Left colon (tissue), 2 donors: ENCODE measurements around the gene KRTAP9-4. TPM values are rescaled to one million over a fixed set of nuclear protein-coding genes. Genes with fewer than 3 reads are reported as not detected.
"Not testable (repeated sequence)": the region's sequence is repeated elsewhere in the genome, so short reads cannot be mapped to it uniquely, and the experiment has no call there.

Source experiments
- ATAC-seq: fragments of 200-7000 bp; cut with Tn5 transposase; one replicate; pipeline ENCODE4 v1.9.1; 2020; ENCODE audit warnings: mild to moderate bottlenecking, moderate library complexity
- DNase-seq, 2 donors: peaks; one replicate each; pipeline ENCODE4 v3.0.0-alpha.2; 2020
- intact Hi-C, 2 donors: fragments of 100-400 bp; cut with DNase I in 1 of 2; cut with micrococcal nuclease in 1 of 2; formaldehyde crosslinking; loops; one replicate each; pipeline versions ENCODE4 v1.11.2 to v1.14.0; 2022; cut with DNase I, micrococcal nuclease
- long read RNA-seq: library from polyadenylated mRNA; unstranded; transcript quantifications from one replicate; pipeline ENCODE4 v2.0.0, GENCODE V29; 2021
- total RNA-seq, 2 donors: library from RNA; stranded (reverse); fragmentation: NEBNext Ultra II Directional; extraction: Animal tissue kit (Norgen Biotek cat#: 25700); gene quantifications; one replicate each; pipeline ENCODE4 v1.2.1, GENCODE V29; 2021
- donor health status: DM: no; HTN: no; CAD: no.
- donor health status: DM: yes; HTN: yes; CAD: no.

KRTAP9-4 gene
- total RNA-seq = not detected
- long read RNA-seq = 0 reads

GRCh38 chr17:41249637-41250240 is at the start of gene KRTAP9-4:
KRTAP9-4 (plus strand) TSS chr17:41249687; CDS start chr17:41249721, 34 bp downstream.
- intact Hi-C loops, ATAC-seq, DNase-seq: not testable (repeated sequence)

GRCh38 chr17:41211845-41212466 is 37.5 kb upstream of the KRTAP9-4 start:
- ATAC-seq (peak; percentile 92), DNase-seq (peak in 1 of 2 donors; percentile 27)
- intact Hi-C loops = no loop called here

GRCh38 chr17:41212524-41213169 is 36.8 kb upstream of the KRTAP9-4 start:
- DNase-seq = no peak
- intact Hi-C loops = no loop called here

GRCh38 chr17:41215681-41216080 is 33.8 kb upstream of the KRTAP9-4 start:
- DNase-seq = no peak
- intact Hi-C loops = no loop called here
- ATAC-seq = no peak

More at GRCh38 chr17:41212524-41213169, 36.8 kb upstream of the KRTAP9-4 start:
- peak; percentile 45 for ATAC-seq

- DNase-seq = no peak
- no peak for ATAC-seq
- intact Hi-C loops = no loop called here
These were observed 25.7 kb upstream of the KRTAP9-4 start for GRCh38 chr17:41223821-41224220.

GRCh38 chr17:41226051-41226450 is 23.4 kb upstream of the KRTAP9-4 start:
- ATAC-seq = no peak
- DNase-seq = no peak
- intact Hi-C loops = no loop called here

GRCh38 chr17:41226598-41227095 is 22.8 kb upstream of the KRTAP9-4 start, which contains the start of gene KRTAP9-2:
KRTAP9-2 (plus strand) TSS chr17:41226648; CDS start chr17:41226655, 7 bp downstream.
- DNase-seq, ATAC-seq, intact Hi-C loops: not testable (repeated sequence)

- DNase-seq (no peak), ATAC-seq (no peak)
- intact Hi-C loops = no loop called here
These were observed 19.4 kb upstream of the KRTAP9-4 start for GRCh38 chr17:41230094-41230493.

- DNase-seq = no peak
- ATAC-seq = no peak
- intact Hi-C loops = no loop called here
These were observed 17.8 kb upstream of the KRTAP9-4 start for GRCh38 chr17:41231731-41232130.

GRCh38 chr17:41232399-41233105 is 16.9 kb upstream of the KRTAP9-4 start, which contains the start of gene KRTAP9-3:
KRTAP9-3 (plus strand) TSS chr17:41232449; CDS start chr17:41232502, 53 bp downstream.
- ATAC-seq, DNase-seq, intact Hi-C loops: not testable (repeated sequence)

- not testable (repeated sequence) for ATAC-seq
These were observed 12.4 kb upstream of the KRTAP9-4 start for GRCh38 chr17:41237116-41237515.

GRCh38 chr17:41237949-41238437 is 11.5 kb upstream of the KRTAP9-4 start, which contains the start of gene KRTAP9-8:
KRTAP9-8 (plus strand) TSS chr17:41237999; CDS start chr17:41238052, 53 bp downstream.
- intact Hi-C loops, DNase-seq, ATAC-seq: not testable (repeated sequence)

More at GRCh38 chr17:41237116-41237515, 12.4 kb upstream of the KRTAP9-4 start:
- DNase-seq, intact Hi-C loops: not testable (repeated sequence)

- intact Hi-C loops, DNase-seq, ATAC-seq: not testable (repeated sequence)
These were observed 2.3 kb upstream of the KRTAP9-4 start for GRCh38 chr17:41246995-41247787.

- DNase-seq = no peak
- intact Hi-C loops = no loop called here
- ATAC-seq = no peak
These were observed 1.8 kb downstream of the KRTAP9-4 start for GRCh38 chr17:41251261-41251660.

- ATAC-seq (no peak), DNase-seq (no peak)
- intact Hi-C loops = no loop called here
These were observed 5.4 kb downstream of the KRTAP9-4 start for GRCh38 chr17:41254861-41255260.

GRCh38 chr17:41255381-41256290 is 6.1 kb downstream of the KRTAP9-4 start, which contains the start of gene KRTAP9-9:
KRTAP9-9 (plus strand) TSS chr17:41255384.
- ATAC-seq, intact Hi-C loops, DNase-seq: not testable (repeated sequence)

GRCh38 chr17:41256291-41256685 is 6.8 kb downstream of the KRTAP9-4 start:
- intact Hi-C loops = no loop called here
- DNase-seq = no peak
- ATAC-seq = no peak
